PC-3 (cell line): ENCODE measurements around the gene ATP13A4.

Source experiments
- EZH2 ChIP-seq: fragments of 300-600 bp; sonication (generic); IDR thresholded peaks from one replicate; pipeline ENCODE4 v1.6.1; 2017; ENCODE audit warnings: antibody characterized with exemption, mild to moderate bottlenecking, low read length; ENCODE audit not compliant: unreplicated experiment
- EZH2phosphoT487 ChIP-seq: fragments of 300-600 bp; sonication (generic); IDR thresholded peaks from 2 replicates; pipeline ENCODE4 v1.6.1; 2018; ENCODE audit warnings: mild to moderate bottlenecking, antibody characterized with exemption, low read length, borderline replicate concordance
- TF ChIP-seq, protein P1 (sequence below): fragments of 300-600 bp; sonication (generic); conservative IDR thresholded peaks from 2 replicates; pipeline ENCODE4 v1.5.1; 2017; ENCODE audit warnings: antibody characterized with exemption, low read depth, mild to moderate bottlenecking, low read length

DNA sequence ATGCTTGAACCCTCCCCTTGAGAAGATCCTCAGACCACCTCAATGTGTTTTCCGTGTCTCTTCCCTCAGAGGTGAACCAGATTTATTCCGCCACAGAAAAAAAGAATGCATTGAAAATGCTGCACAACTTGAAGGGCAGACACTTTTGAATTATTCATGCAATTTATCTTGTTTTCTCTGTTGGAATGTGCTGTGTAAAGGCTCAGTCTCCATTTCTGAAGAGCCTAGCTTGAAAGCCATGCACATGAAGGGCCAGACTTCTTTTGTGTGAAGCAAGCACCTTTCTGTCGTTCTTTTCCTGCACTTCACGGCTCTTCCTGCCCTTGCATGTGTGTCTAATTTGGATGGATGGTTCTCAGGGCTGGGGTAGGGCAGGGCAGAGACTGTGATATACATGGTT is 97.2 kb downstream of the ATP13A4 start:
- TF ChIP-seq, protein P1, sequence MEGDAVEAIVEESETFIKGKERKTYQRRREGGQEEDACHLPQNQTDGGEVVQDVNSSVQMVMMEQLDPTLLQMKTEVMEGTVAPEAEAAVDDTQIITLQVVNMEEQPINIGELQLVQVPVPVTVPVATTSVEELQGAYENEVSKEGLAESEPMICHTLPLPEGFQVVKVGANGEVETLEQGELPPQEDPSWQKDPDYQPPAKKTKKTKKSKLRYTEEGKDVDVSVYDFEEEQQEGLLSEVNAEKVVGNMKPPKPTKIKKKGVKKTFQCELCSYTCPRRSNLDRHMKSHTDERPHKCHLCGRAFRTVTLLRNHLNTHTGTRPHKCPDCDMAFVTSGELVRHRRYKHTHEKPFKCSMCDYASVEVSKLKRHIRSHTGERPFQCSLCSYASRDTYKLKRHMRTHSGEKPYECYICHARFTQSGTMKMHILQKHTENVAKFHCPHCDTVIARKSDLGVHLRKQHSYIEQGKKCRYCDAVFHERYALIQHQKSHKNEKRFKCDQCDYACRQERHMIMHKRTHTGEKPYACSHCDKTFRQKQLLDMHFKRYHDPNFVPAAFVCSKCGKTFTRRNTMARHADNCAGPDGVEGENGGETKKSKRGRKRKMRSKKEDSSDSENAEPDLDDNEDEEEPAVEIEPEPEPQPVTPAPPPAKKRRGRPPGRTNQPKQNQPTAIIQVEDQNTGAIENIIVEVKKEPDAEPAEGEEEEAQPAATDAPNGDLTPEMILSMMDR: no peak
- TF ChIP-seq EZH2: no peak
- no peak for TF ChIP-seq EZH2phosphoT487
